GM21619 (cell line): ENCODE data around the gene POMT2.
A peak's percentile ranks its signal among the peaks of the same experiment; 100 is the strongest.
"Not testable (repeated sequence)": the region's sequence is repeated elsewhere in the genome, so short reads cannot be mapped to it uniquely, and the experiment has no call there.

ENCODE experiments used
- ATAC-seq: cut with Tn5 transposase; IDR thresholded peaks from one replicate; pipeline ENCODE4 v1.9.1; 2021; ENCODE audit not compliant: unreplicated experiment

Gene POMT2

GRCh38 chr14:77324816-77325745 is 4.4 kb upstream of the POMT2 start:
- ATAC-seq: no peak

GRCh38 chr14:77324289-77324688 is 3.6 kb upstream of the POMT2 start:
- no peak for ATAC-seq

GRCh38 chr14:77323571-77323970 is 2.9 kb upstream of the POMT2 start:
- ATAC-seq: no peak

- no peak for ATAC-seq
Observed at GRCh38 chr14:77322951-77323350, 2.3 kb upstream of the POMT2 start.

- no peak for ATAC-seq
Observed at GRCh38 chr14:77322250-77322902, 1.7 kb upstream of the POMT2 start.

- ATAC-seq: no peak
Observed at GRCh38 chr14:77319422-77319821, 1.3 kb downstream of the POMT2 start.

- not testable (repeated sequence) for ATAC-seq
Observed at GRCh38 chr14:77318756-77319155, 1.9 kb downstream of the POMT2 start.

- ATAC-seq: no peak
Observed at GRCh38 chr14:77318006-77318553, 2.6 kb downstream of the POMT2 start.

GRCh38 chr14:77316872-77317301 is 3.8 kb downstream of the POMT2 start:
- ATAC-seq: no peak

- no peak for ATAC-seq
Observed at GRCh38 chr14:77316195-77316505, 4.5 kb downstream of the POMT2 start.

- ATAC-seq: no peak
Observed at GRCh38 chr14:77314539-77315457, 5.9 kb downstream of the POMT2 start.

- no peak for ATAC-seq
Observed at GRCh38 chr14:77314043-77314442, 6.6 kb downstream of the POMT2 start.

GRCh38 chr14:77313371-77313770 is 7.3 kb downstream of the POMT2 start:
- ATAC-seq: no peak

GRCh38 chr14:77311217-77311616 is 9.5 kb downstream of the POMT2 start:
- no peak for ATAC-seq

- no peak for ATAC-seq
Observed at GRCh38 chr14:77310026-77310425, 10.7 kb downstream of the POMT2 start.

- no peak for ATAC-seq
Observed at GRCh38 chr14:77309131-77309530, 11.6 kb downstream of the POMT2 start.

- no peak for ATAC-seq
Observed at GRCh38 chr14:77306851-77307496, 13.7 kb downstream of the POMT2 start.

- no peak for ATAC-seq
Observed at GRCh38 chr14:77306416-77306815, 14.3 kb downstream of the POMT2 start.

GRCh38 chr14:77305696-77306095 is 15.0 kb downstream of the POMT2 start:
- ATAC-seq: no peak

GRCh38 chr14:77303417-77304156 is 17.1 kb downstream of the POMT2 start:
- peak; percentile 61 for ATAC-seq
